GM21423 (cell line): ENCODE results near the gene DALRD3.

Experiments used
- ATAC-seq: cut with Tn5 transposase; IDR thresholded peaks from one replicate; pipeline ENCODE4 v1.9.1; 2021; ENCODE audit warnings: mild to moderate bottlenecking, moderate library complexity; ENCODE audit not compliant: unreplicated experiment

Gene DALRD3

GRCh38 chr3:48982686-48983085 lies 35.7 kb downstream of the DALRD3 start:
- ATAC-seq: no peak

- ATAC-seq: no peak
Measured at GRCh38 chr3:48982016-48982415, 36.4 kb downstream of the DALRD3 start.

GRCh38 chr3:48980295-48980694 lies 38.1 kb downstream of the DALRD3 start:
- ATAC-seq: no peak

- no peak for ATAC-seq
Measured at GRCh38 chr3:48979451-48979850, 38.9 kb downstream of the DALRD3 start.

- ATAC-seq: no peak
Measured at GRCh38 chr3:48974076-48974864, 44.1 kb downstream of the DALRD3 start.

- ATAC-seq: no peak
Measured at GRCh38 chr3:48970586-48970985, 47.8 kb downstream of the DALRD3 start.

GRCh38 chr3:48966876-48967361 lies 51.5 kb downstream of the DALRD3 start:
- ATAC-seq: no peak

- ATAC-seq: no peak
Measured at GRCh38 chr3:48966367-48966766, 52.0 kb downstream of the DALRD3 start.
